HEK293T (cell line): ENCODE measurements around the gene AP2B1.

Source experiments
- CTCF ChIA-PET: fragments of 350-600 bp; formaldehyde crosslinking; extraction: SDS; loops from one replicate; lab custom pipeline; 2021; ENCODE audit warnings: antibody characterized with exemption, inconsistent platforms; lab: Yijun Ruan, JAX
- POLR2A ChIA-PET: fragments of 350-600 bp; formaldehyde crosslinking; extraction: SDS; loops from one replicate; lab custom pipeline; 2020; ENCODE audit warnings: antibody characterized with exemption, inconsistent platforms; lab: Yijun Ruan, JAX
- DNase-seq: peaks from one replicate; pipeline ENCODE4 v3.0.0; 2012; ENCODE audit warnings: mixed read lengths; ENCODE audit errors: extremely low spot score
- ARNT ChIP-seq: fragments of 450-650 bp; IDR thresholded peaks from 2 replicates; pipeline ENCODE4 v1.6.1; 2017; ENCODE audit warnings: mild to moderate bottlenecking
- BHLHE40 ChIP-seq: fragments of 450-650 bp; IDR thresholded peaks from 2 replicates; pipeline ENCODE4 v1.6.1; 2016; ENCODE audit warnings: mild to moderate bottlenecking, moderate library complexity, borderline replicate concordance
- CTBP1 ChIP-seq: fragments of 450-650 bp; IDR thresholded peaks from 2 replicates; pipeline ENCODE4 v1.6.1; 2016; ENCODE audit warnings: borderline replicate concordance
- ELF4 ChIP-seq: fragments of 450-650 bp; IDR thresholded peaks from 2 replicates; pipeline ENCODE4 v1.6.1; 2017; ENCODE audit warnings: antibody characterized with exemption
- FOXA1 ChIP-seq: fragments of 450-650 bp; IDR thresholded peaks from 2 replicates; pipeline ENCODE4 v1.6.1; 2016; ENCODE audit warnings: mild to moderate bottlenecking
- FOXK2 ChIP-seq: fragments of 450-650 bp; IDR thresholded peaks from 2 replicates; pipeline ENCODE4 v1.6.1; 2016; ENCODE audit warnings: mild to moderate bottlenecking
- FOXM1 ChIP-seq: fragments of 450-650 bp; IDR thresholded peaks from 2 replicates; pipeline ENCODE4 v1.6.1; 2017; ENCODE audit warnings: mild to moderate bottlenecking, borderline replicate concordance
- HDGF ChIP-seq: fragments of 450-650 bp; IDR thresholded peaks from 2 replicates; pipeline ENCODE4 v1.6.1; 2017; ENCODE audit warnings: antibody characterized with exemption, borderline replicate concordance
- L3MBTL2 ChIP-seq: fragments of 450-650 bp; conservative IDR thresholded peaks from 2 replicates; pipeline ENCODE4 v1.6.1; 2016; ENCODE audit warnings: mild to moderate bottlenecking
- LEF1 ChIP-seq: fragments of 450-650 bp; IDR thresholded peaks from 2 replicates; pipeline ENCODE4 v1.6.1; 2017; ENCODE audit warnings: mild to moderate bottlenecking, borderline replicate concordance
- NFRKB ChIP-seq: fragments of 450-650 bp; IDR thresholded peaks from 2 replicates; pipeline ENCODE4 v1.6.1; 2016; ENCODE audit warnings: mild to moderate bottlenecking, moderate library complexity
- PKNOX1 ChIP-seq: fragments of 450-650 bp; IDR thresholded peaks from 2 replicates; pipeline ENCODE4 v1.6.1; 2016
- SP1 ChIP-seq: fragments of 450-650 bp; IDR thresholded peaks from 2 replicates; pipeline ENCODE4 v1.6.1; 2017
- SUZ12 ChIP-seq: fragments of 450-650 bp; IDR thresholded peaks from 2 replicates; pipeline ENCODE4 v1.6.1; 2016; ENCODE audit warnings: mild to moderate bottlenecking
- TARDBP ChIP-seq: fragments of 450-650 bp; IDR thresholded peaks from 2 replicates; pipeline ENCODE4 v1.6.1; 2016
- ZNF384 ChIP-seq: fragments of 450-650 bp; IDR thresholded peaks from 2 replicates; pipeline ENCODE4 v1.6.1; 2016

Gene AP2B1

DNA sequence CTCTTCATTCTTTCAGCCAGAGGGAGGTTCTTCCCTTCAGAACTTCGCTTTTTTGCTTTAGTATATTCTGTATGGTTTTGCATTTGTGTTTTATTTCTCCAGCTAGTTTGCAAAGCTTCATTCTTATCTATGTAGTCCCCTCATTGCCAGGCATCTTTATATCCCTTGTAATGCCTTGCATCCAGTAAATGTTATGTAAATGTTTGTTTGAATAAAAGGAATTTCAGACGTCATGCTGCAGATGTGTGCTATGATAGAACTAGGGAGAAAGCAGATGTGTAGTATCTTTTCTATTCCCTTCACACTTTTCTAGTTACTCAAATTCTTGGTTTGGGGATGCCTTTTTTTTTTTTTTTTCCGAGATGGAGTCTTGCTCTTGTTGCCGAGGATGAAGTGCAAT lies 81.7 kb downstream of the AP2B1 start:
- POLR2A ChIA-PET = no interaction called here
- CTCF ChIA-PET = no interaction called here
- no peak for DNase-seq
- no peak for TF ChIP-seq BHLHE40

- ChIA-PET CTCF (no interaction called here), POLR2A (no interaction called here)
- TF ChIP-seq FOXK2 (no peak), CTBP1 (no peak), LEF1 (no peak), NFRKB (no peak), BHLHE40 (no peak), HDGF (no peak), SP1 (no peak), ARNT (no peak), ELF4 (no peak), TARDBP (no peak), FOXM1 (no peak), ZNF384 (no peak), SUZ12 (no peak), FOXA1 (no peak), L3MBTL2 (no peak), PKNOX1 (no peak)
- no peak for DNase-seq
Observed at GRCh38 chr17:35674552-35674951, 87.4 kb downstream of the AP2B1 start.

DNA sequence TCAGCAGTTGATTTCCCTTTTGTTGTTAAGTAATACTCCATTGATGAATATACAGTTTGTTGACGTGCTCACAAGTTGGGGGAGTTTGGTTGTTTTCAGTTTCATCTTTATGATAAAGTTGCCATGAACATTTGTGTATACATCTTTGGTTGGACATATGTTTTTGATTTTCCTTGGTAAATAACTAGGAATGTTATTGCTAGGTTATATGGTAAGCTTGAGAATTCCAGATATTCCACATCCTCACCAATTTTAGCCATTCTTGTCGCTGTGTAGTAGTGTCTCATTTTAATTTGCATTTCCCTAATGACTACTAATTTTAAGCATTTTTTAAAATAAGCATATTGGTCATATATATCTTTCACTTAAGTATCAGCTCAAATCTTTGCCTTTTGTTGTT lies 89.3 kb downstream of the AP2B1 start:
- ChIA-PET POLR2A (no interaction called here), CTCF (no interaction called here)
- DNase-seq = no peak
- TF ChIP-seq HDGF (no peak), CTBP1 (no peak), PKNOX1 (no peak), SUZ12 (no peak), SP1 (no peak), ELF4 (no peak), ARNT (no peak), NFRKB (no peak), FOXM1 (no peak), LEF1 (no peak), FOXK2 (no peak), FOXA1 (no peak), BHLHE40 (no peak), L3MBTL2 (no peak), TARDBP (no peak)

DNA sequence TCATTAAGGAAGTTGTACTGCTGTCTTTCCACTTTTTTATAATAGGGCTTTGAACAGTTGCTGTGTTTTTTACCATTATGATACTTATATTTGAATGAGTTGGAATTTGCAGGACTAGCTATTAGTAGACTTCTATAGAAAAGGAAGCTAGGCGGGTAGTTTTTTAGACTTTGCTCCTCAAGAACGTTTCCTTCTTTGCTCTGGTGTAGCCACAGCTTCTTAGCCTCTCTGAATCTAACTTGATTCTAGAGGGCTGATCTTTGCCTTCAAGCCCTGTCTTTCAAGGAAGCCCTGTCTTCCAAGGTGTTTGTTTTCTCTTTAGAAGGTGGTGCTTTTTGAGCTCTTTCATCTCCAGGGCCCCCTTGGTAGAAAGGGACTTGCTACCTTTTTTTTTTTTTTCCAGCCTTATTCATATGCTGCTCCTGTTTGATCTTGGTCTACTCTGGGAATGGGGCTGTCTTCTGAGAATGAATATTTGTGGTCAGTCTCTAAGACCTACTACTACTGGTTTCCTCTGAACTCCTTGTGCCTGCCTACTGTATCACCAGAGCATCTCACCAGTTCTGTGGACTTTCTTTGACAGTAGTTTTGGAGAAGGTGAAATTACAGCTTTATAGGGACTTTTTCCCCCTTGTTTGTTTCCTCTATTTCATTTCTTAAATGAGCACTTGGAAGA lies 92.0 kb downstream of the AP2B1 start:
- no peak for TF ChIP-seq CTBP1
- ChIA-PET CTCF (no interaction called here), POLR2A (no interaction called here)
- DNase-seq = no peak

DNA sequence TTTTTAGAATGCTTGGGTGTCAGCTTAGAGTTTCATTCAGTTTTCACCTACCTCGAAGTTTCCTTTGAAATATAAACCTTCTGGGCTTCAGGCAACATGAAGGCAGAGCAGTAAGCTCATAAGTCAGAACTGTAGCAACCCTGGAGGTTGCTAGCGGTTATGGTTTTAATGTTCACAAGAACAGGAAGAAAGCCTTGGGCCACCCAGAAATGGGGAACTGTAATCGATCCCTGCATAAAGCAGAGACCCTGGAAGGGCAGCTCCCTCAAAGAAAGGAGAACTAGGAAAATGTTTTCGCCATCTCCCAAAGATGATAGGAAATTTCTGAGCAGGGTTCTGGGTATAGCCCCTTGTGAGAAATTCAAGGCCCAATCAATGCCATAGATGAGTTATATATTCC lies 96.5 kb downstream of the AP2B1 start:
- no peak for DNase-seq
- CTCF ChIA-PET = no interaction called here
- no peak for TF ChIP-seq L3MBTL2
- TF ChIP-seq BHLHE40 = no peak
- TF ChIP-seq HDGF = no peak
- POLR2A ChIA-PET = no interaction called here

- ChIA-PET CTCF (no interaction called here), POLR2A (no interaction called here)
- DNase-seq = no peak
- no peak for TF ChIP-seq SUZ12
- no peak for TF ChIP-seq ELF4
- no peak for TF ChIP-seq ZNF384
- no peak for TF ChIP-seq FOXM1
- TF ChIP-seq L3MBTL2 = no peak
- TF ChIP-seq CTBP1 = no peak
- no peak for TF ChIP-seq LEF1
- no peak for TF ChIP-seq SP1
Observed at GRCh38 chr17:35684055-35684802, 97.1 kb downstream of the AP2B1 start.

GRCh38 chr17:35692512-35693210 lies 105.5 kb downstream of the AP2B1 start:
- ChIA-PET POLR2A (no interaction called here), CTCF (no interaction called here)
- TF ChIP-seq FOXK2 (no peak), PKNOX1 (no peak), SUZ12 (no peak), FOXM1 (no peak), FOXA1 (no peak)
- no peak for DNase-seq
